ENCODE results near the gene CDH23. TPM values are rescaled to one million over a fixed set of nuclear protein-coding genes. Genes with fewer than 3 reads are reported as not detected.

Gene CDH23
- total RNA-seq, 1 experiment from 2014 or later, result not detected

- no peak overlapping the region for H3K4me2 ChIP-seq (ENCODE audit: low read length)
- H3K27me3 ChIP-seq (ENCODE audit: low read length), result no peaks in the 10 kb centered on the region
- H3K4me3 ChIP-seq (ENCODE audit: low read length), result no peak overlapping the region
- TF ChIP-seq EZH2phosphoT487 (IDR thresholded peaks at IDR 0.05; ENCODE audit: borderline replicate concordance, low read length), result no peak
- no peak for TF ChIP-seq EZH2 (IDR thresholded peaks at IDR 0.05; ENCODE audit: low read length, unreplicated experiment)
- TF ChIP-seq CTCF (conservative IDR thresholded peaks at IDR 0.05; ENCODE audit: low read depth, low read length), result no peak
- no peak overlapping the region for H3K27ac ChIP-seq (ENCODE audit: low read length)
- H2AFZ ChIP-seq (ENCODE audit: low read length), result no peak overlapping the region
- peaks cover 89% of the 10 kb centered on the region for H3K79me2 ChIP-seq (ENCODE audit: low read length)
- H3F3A ChIP-seq (ENCODE audit: low read length, unreplicated experiment), result no peaks in the 10 kb centered on the region
- POLR2A ChIA-PET (ENCODE audit: unreplicated experiment), result no interaction called here
- intact Hi-C loops (cut with micrococcal nuclease), result no loop called here
- H3K36me3 ChIP-seq (ENCODE audit: low read depth, low read length), result peaks cover 12% of the 10 kb centered on the region
- DNase-seq, result no peak
- H3K9me3 ChIP-seq (ENCODE audit: low read length), result no peaks in the 10 kb centered on the region
- peaks cover 40% of the 10 kb centered on the region for H4K20me1 ChIP-seq (ENCODE audit: low read length)
- peaks cover 31% of the 10 kb centered on the region for H3K4me1 ChIP-seq (ENCODE audit: insufficient read depth, low read length)
- ATAC-seq, result no peak
- CTCF ChIA-PET, result no interaction called here
- no peaks in the 10 kb centered on the region for H3K9me2 ChIP-seq (replicated peaks; ENCODE audit: low read length)
- H3K9ac ChIP-seq (ENCODE audit: low read length), result no peak overlapping the region
- no TSS peak for BruUV-seq (replicated peaks)
Observed at GRCh38 chr10:71835671-71836595, 439.2 kb downstream of the CDH23 start.

- H3K27ac ChIP-seq (ENCODE audit: low read length), result no peak overlapping the region
- H4K20me1 ChIP-seq (ENCODE audit: low read length), result peaks cover 42% of the 10 kb centered on the region
- intact Hi-C loops (cut with micrococcal nuclease), result no loop called here
- peaks cover 5% of the 10 kb centered on the region; the same call in 1 of the 2 replicates for H3K36me3 ChIP-seq (ENCODE audit: low read depth, low read length)
- no peak for ATAC-seq
- no peaks in the 10 kb centered on the region for H3F3A ChIP-seq (ENCODE audit: low read length, unreplicated experiment)
- CTCF ChIA-PET, result interaction anchor here (1.3 kb wide), 1 partner anchor 60 kb away, joined by 6 read pairs; no protein-coding TSS in a partner anchor
- H3K27me3 ChIP-seq (ENCODE audit: low read length), result no peaks in the 10 kb centered on the region
- no peaks in the 10 kb centered on the region for H3K9me2 ChIP-seq (replicated peaks; ENCODE audit: low read length)
- no peak overlapping the region for H2AFZ ChIP-seq (ENCODE audit: low read length)
- no peak overlapping the region for H3K4me3 ChIP-seq (ENCODE audit: low read length)
- H3K9ac ChIP-seq (ENCODE audit: low read length), result no peak overlapping the region
- no TSS peak for BruUV-seq (replicated peaks)
- TF ChIP-seq EZH2phosphoT487 (IDR thresholded peaks at IDR 0.05; ENCODE audit: borderline replicate concordance, low read length), result no peak
- no peak for TF ChIP-seq EZH2 (IDR thresholded peaks at IDR 0.05; ENCODE audit: low read length, unreplicated experiment)
- TF ChIP-seq CTCF (conservative IDR thresholded peaks at IDR 0.05; ENCODE audit: low read depth, low read length), result no peak
- no peaks in the 10 kb centered on the region for H3K9me3 ChIP-seq (ENCODE audit: low read length)
- POLR2A ChIA-PET (ENCODE audit: unreplicated experiment), result interaction anchor here (0.7 kb wide), 1 partner anchor 85 kb away, joined by 3 read pairs; no protein-coding TSS in a partner anchor
- peaks cover 27% of the 10 kb centered on the region for H3K4me1 ChIP-seq (ENCODE audit: insufficient read depth, low read length)
- peaks cover 89% of the 10 kb centered on the region for H3K79me2 ChIP-seq (ENCODE audit: low read length)
- no peak for DNase-seq
- no peak overlapping the region for H3K4me2 ChIP-seq (ENCODE audit: low read length)
Observed at GRCh38 chr10:71836596-71836974, 439.9 kb downstream of the CDH23 start.
